OCI-LY3 (cell line): Measurements from ENCODE around the gene NRSN2.

Experiments used
- EZH2phosphoT487 ChIP-seq: fragments of 200-600 bp; shearing (Covaris generic); IDR thresholded peaks from 2 replicates; pipeline ENCODE4 v1.6.1; 2018; ENCODE audit warnings: antibody characterized with exemption, mixed run types, low read depth
- TF ChIP-seq, protein P1 (sequence below): fragments of 200-600, 300-600 bp; sonication (generic); IDR thresholded peaks from 2 replicates; pipeline ENCODE4 v1.5.1; 2014; ENCODE audit warnings: antibody characterized with exemption, low read length, low read depth

DNA sequence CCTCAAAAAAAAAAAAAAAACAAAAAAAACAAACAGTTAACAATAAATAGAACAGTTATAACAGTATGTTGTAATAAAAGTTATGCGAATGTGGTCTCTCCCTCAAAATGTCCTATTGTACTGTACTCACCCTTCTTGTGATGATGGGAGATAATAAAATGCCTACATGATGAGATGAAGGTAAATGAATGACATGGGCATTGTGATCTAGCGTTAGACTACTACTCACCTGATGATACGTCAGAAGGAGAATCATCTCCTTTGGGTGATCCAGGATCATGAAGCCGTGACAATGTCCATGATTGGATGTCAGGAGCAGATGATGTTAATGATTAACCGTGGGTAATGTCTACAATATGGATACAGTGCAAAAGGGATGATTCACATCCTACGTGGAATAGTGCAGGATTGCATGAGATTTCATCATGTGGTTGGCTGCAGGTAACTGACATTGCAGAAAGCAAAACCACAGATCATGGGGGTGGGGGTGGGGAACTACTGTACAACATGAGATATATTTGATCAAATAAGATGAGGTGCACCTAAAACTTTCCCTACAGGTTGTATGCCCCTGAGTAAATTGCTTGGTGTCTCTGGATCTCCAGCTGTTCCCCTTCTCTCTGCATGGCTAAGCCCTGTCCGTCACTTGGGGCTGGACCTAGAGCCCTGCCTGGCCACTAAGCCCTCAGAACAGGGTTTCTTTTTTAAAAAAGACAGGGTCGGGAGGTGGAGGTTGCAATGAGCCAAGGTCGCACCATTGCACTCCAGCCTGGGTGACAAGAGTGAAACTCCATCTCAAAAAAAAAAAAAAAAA, 55.0 kb downstream of the NRSN2 start:
- TF ChIP-seq, protein P1, sequence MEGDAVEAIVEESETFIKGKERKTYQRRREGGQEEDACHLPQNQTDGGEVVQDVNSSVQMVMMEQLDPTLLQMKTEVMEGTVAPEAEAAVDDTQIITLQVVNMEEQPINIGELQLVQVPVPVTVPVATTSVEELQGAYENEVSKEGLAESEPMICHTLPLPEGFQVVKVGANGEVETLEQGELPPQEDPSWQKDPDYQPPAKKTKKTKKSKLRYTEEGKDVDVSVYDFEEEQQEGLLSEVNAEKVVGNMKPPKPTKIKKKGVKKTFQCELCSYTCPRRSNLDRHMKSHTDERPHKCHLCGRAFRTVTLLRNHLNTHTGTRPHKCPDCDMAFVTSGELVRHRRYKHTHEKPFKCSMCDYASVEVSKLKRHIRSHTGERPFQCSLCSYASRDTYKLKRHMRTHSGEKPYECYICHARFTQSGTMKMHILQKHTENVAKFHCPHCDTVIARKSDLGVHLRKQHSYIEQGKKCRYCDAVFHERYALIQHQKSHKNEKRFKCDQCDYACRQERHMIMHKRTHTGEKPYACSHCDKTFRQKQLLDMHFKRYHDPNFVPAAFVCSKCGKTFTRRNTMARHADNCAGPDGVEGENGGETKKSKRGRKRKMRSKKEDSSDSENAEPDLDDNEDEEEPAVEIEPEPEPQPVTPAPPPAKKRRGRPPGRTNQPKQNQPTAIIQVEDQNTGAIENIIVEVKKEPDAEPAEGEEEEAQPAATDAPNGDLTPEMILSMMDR = no peak
- TF ChIP-seq EZH2phosphoT487 = no peak
